AG09319 (cell line): ENCODE measurements around the gene MYO1E.

Experiments
- DNase-seq: peaks from one replicate; pipeline ENCODE4 v3.0.0-alpha.2; 2010; ENCODE audit warnings: low read depth; ENCODE audit errors: extremely low read depth
- CTCF ChIP-seq: IDR thresholded peaks from 2 replicates; pipeline ENCODE4 v1.5.1; 2011; ENCODE audit warnings: low read depth, mild to moderate bottlenecking, inconsistent platforms, low read length, moderate library complexity

MYO1E gene

GRCh38 chr15:59258317-59258716 lies 114.4 kb downstream of the MYO1E start:
- no peak for DNase-seq
- no peak for TF ChIP-seq CTCF

GRCh38 chr15:59257140-59257539 lies 115.5 kb downstream of the MYO1E start:
- no peak for DNase-seq
- TF ChIP-seq CTCF = no peak

- no peak for TF ChIP-seq CTCF
- no peak for DNase-seq
Observed at GRCh38 chr15:59256482-59256881, 116.2 kb downstream of the MYO1E start.

- no peak for TF ChIP-seq CTCF
Observed at GRCh38 chr15:59255680-59256336, 116.9 kb downstream of the MYO1E start.

GRCh38 chr15:59252137-59252536 lies 120.5 kb downstream of the MYO1E start:
- DNase-seq = no peak
- TF ChIP-seq CTCF = no peak

More at GRCh38 chr15:59255680-59256336, 116.9 kb downstream of the MYO1E start:
- DNase-seq = no peak

GRCh38 chr15:59251001-59251845 lies 121.4 kb downstream of the MYO1E start:
- no peak for DNase-seq
- TF ChIP-seq CTCF = no peak

GRCh38 chr15:59250249-59250648 lies 122.4 kb downstream of the MYO1E start:
- DNase-seq = no peak
- no peak for TF ChIP-seq CTCF
